Measurements from ENCODE around the gene UBE3B.

Gene UBE3B

GRCh38 chr12:109521831-109522230 is 44.4 kb downstream of the UBE3B start:
- H3K4me3 ChIP-seq (ENCODE audit: low read depth in 1 of 2, low read length in 1 of 2), result no peak overlapping the region
- no peak for TF ChIP-seq CTCF (IDR thresholded peaks at IDR 0.05)
- H3K4me1 ChIP-seq (ENCODE audit: control insufficient read depth in 1 of 2, insufficient read depth in 1 of 2, low read depth in 1 of 2, low read length in 1 of 2), result no peaks in the 10 kb centered on the region
- H3K27me3 ChIP-seq, result no peaks in the 10 kb centered on the region
- H3K9me3 ChIP-seq, result no peaks in the 10 kb centered on the region
- peaks cover 96% of the 10 kb centered on the region for H3K36me3 ChIP-seq
- H3K27ac ChIP-seq, result no peak overlapping the region

- Histone ChIP-seq H3K9me3 (no peaks in the 10 kb centered on the region), H3K27me3 (no peaks in the 10 kb centered on the region), H3K4me1 (ENCODE audit: control insufficient read depth in 1 of 2, insufficient read depth in 1 of 2, low read depth in 1 of 2, low read length in 1 of 2) (no peaks in the 10 kb centered on the region), H3K4me3 (ENCODE audit: low read depth in 1 of 2, low read length in 1 of 2) (no peak overlapping the region), H3K36me3 (peaks cover 96% of the 10 kb centered on the region), H3K27ac (no peak overlapping the region)
- TF ChIP-seq CTCF (IDR thresholded peaks at IDR 0.05), result no peak
Observed at GRCh38 chr12:109523071-109523470, 45.6 kb downstream of the UBE3B start.

- H3K4me3 ChIP-seq (ENCODE audit: low read depth in 1 of 2, low read length in 1 of 2), result no peak overlapping the region
- no peaks in the 10 kb centered on the region for H3K9me3 ChIP-seq
- H3K4me1 ChIP-seq (ENCODE audit: control insufficient read depth in 1 of 2, insufficient read depth in 1 of 2, low read depth in 1 of 2, low read length in 1 of 2), result no peaks in the 10 kb centered on the region
- H3K27me3 ChIP-seq, result no peaks in the 10 kb centered on the region
- no peak for TF ChIP-seq CTCF (IDR thresholded peaks at IDR 0.05)
- no peak overlapping the region for H3K27ac ChIP-seq
- peaks cover 96% of the 10 kb centered on the region for H3K36me3 ChIP-seq
Observed at GRCh38 chr12:109523504-109523903, 46.1 kb downstream of the UBE3B start.

GRCh38 chr12:109524466-109525278 is 47.2 kb downstream of the UBE3B start:
- Histone ChIP-seq H3K27me3 (no peaks in the 10 kb centered on the region), H3K4me1 (ENCODE audit: control insufficient read depth in 1 of 2, insufficient read depth in 1 of 2, low read depth in 1 of 2, low read length in 1 of 2) (no peaks in the 10 kb centered on the region), H3K36me3 (peaks cover 97% of the 10 kb centered on the region), H3K4me3 (ENCODE audit: low read depth in 1 of 2, low read length in 1 of 2) (no peak overlapping the region), H3K27ac (no peak overlapping the region), H3K9me3 (no peaks in the 10 kb centered on the region)
- no peak for TF ChIP-seq CTCF (IDR thresholded peaks at IDR 0.05)

- Histone ChIP-seq H3K4me1 (ENCODE audit: control insufficient read depth in 1 of 2, insufficient read depth in 1 of 2, low read depth in 1 of 2, low read length in 1 of 2) (no peaks in the 10 kb centered on the region), H3K27me3 (no peaks in the 10 kb centered on the region), H3K27ac (no peak overlapping the region), H3K36me3 (peaks cover 97% of the 10 kb centered on the region), H3K9me3 (no peaks in the 10 kb centered on the region), H3K4me3 (ENCODE audit: low read depth in 1 of 2, low read length in 1 of 2) (no peak overlapping the region)
- no peak for TF ChIP-seq CTCF (IDR thresholded peaks at IDR 0.05)
Observed at GRCh38 chr12:109525279-109525585, 47.8 kb downstream of the UBE3B start.

Data from neutrophil (primary cell).